GM19463 (cell line): ENCODE measurements around the gene MARK3.

Source experiments
- ATAC-seq: cut with Tn5 transposase; IDR thresholded peaks from one replicate; pipeline ENCODE4 v1.9.1; 2021; ENCODE audit warnings: mild to moderate bottlenecking, moderate library complexity; ENCODE audit not compliant: unreplicated experiment

The MARK3 gene

DNA sequence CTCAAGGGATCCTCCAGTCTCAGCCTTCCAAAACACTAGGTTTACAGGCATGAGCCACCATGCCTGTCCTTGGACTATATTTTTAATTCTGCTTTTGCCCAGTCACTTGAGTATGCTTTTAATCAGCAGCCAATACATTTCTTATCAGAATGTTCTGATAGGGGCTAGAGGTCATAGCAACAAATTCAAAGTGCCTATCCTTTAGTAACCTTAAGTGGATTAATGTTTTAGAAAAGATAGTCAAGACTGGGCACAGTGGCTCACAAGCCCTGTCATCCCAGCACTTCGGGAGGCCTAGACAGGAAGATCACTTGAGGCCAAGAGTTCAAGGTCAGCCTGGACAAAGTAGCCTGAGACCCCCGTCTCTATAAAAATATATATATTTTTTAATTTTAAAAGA lies 100.3 kb downstream of the MARK3 start:
- no peak for ATAC-seq

DNA sequence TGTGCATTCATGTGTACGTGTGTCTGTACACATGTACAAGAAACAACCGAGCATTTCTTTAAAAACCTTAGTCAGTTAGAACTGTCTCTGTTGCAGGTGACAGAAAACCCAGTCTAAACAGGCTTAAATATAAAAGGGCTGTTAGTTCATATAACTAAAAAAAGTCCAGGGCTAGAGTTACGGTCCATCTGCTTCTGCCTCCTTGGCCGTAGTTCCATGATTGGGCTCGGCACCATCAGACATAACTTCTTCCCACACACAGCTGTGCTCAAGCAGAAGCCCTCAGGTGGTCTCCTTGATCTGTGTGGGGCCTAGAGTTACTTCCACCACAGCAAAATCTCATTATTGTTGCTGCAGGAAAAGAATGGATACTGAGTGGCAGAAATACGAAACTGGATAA lies 102.9 kb downstream of the MARK3 start:
- no peak for ATAC-seq

DNA sequence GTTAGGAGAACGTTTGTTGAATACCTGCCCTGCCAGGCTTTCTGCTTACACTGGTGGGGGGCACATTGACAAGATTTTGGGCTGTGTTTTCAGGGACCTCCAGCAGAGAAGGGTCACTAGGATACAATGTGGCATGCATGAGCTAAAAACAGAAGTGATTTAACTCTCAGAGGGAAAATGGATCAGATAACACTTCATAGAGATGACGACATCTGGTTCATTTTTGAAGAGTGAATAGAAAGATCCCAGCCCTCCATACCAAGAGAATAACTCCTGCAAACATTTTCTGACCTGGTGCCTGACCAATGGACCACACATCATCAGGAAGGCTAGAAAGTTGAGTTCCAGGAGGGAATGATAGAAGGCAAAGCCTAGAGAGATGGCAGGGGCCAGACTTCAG lies 103.7 kb downstream of the MARK3 start:
- no peak for ATAC-seq

DNA sequence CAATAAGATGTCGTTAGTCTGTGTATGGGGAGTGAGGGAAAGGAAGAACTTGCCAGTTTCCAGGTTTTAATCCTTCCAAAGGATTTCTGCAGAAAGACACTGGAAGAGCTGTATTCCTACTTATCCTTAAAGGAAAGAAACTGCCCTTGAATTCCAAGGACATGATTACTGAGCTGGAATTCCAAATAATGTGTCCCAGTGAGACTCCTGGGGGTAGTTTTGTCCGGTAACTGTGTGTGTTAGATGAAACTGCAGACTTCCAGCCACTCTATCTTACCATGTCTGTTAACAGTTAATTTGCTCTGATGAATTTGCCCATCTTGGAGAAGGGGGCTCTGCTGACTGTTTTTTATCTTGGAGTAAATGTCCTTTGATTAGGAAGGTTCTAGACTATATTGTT lies 104.4 kb downstream of the MARK3 start:
- no peak for ATAC-seq

DNA sequence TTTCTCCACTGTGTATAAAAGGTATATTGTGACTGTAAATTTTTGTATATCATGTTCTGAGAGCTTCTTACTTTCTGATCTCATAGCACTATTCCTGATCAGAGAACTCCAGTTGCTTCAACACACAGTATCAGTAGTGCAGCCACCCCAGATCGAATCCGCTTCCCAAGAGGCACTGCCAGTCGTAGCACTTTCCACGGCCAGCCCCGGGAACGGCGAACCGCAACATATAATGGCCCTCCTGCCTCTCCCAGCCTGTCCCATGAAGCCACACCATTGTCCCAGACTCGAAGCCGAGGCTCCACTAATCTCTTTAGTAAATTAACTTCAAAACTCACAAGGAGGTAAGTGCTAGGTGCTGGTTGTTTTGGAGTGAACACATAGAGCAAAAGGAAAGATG lies 106.5 kb downstream of the MARK3 start:
- ATAC-seq: no peak

DNA sequence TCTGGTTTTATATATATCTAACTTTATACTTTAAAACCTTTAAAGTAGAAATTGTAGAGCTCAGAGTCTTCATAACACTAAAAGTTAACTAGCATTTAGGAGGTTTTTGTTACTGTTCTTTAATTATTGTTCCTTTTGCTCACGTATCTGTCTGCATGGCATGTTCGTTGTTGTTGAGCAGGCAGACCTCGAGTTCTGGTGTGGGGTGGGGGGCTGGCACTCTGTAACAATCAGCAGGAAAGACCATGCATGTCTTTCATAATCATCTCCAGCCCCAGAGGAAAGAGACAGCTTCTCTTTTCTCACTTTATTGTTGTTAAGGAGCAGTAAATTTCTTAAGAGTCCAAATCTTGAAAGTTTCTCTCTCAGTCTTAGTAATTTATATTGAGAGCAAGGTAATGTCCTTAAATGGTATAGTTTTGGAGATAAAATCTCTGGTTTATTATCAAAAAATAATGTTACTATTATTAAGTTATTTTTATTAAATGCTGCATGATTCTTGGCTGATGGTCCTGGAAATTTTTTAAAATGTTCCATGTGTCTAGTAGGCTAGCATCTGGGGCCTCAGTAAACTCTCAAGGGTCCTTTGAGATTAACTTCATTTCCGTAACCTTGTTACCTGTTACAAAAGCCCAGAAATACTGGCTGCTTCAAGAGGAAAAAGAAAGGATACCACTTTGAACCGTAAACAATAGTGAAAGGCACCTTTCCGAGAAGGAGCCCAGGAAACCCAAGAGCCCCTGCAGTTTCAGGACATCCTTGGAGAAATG lies 107.1 kb downstream of the MARK3 start:
- ATAC-seq: no peak

DNA sequence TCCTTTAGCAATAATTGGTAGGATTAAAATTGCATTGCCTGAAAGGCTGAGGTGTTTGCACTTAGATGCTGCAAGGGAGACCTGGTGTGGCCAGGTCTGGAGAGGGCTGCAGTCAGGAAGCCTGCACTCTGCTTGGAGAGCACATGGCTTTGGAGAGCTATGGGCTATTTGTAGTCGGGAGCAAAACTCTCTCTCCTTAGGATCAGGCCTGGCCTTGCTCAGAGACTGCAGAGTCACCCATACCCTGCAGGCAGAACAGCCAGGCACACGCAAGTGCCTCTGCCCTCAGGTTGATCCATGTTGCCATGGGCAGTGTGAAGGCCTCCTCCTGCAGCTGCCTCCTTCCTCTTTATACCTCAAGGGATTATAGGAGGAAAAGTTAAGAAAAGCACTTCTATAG lies 110.6 kb downstream of the MARK3 start:
- no peak for ATAC-seq

DNA sequence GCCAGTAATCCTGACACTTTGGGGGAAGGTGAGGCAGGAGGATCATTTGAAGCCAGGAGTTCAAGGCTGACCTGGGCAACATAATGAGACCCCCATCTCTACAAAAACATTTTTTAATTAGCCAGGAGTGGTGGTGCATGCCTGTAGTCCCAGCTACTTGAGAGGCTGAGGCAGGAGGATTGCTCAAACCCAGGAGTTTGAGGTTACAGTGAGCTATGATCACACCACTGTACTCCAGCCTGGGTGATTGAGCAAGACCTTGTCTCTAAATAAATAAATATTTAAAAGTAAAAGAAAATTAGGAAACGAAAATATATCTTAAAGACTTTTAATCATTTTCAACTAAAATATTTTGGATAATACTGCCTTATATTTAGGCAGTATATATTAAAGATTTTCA lies 111.6 kb downstream of the MARK3 start:
- ATAC-seq: no peak

DNA sequence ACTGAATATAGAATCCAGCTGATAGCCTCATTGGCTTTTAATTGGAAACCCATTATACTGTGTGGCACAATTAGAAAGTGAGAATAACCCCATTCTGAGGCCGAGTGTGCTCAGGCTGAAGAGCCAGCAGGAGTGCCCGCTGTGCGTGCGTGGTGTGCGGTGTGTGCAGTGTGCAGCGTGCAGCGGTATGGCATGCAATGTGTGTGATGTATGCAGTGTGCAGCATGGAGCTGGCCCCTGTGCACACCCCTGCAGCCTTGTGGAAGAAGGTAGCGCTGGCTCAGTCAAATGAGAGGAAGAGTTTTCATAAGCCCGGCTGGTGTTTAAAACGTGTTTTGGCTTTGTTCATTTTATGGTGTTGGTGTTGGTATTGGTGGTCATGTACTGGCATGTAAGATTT lies 114.5 kb downstream of the MARK3 start:
- no peak for ATAC-seq

DNA sequence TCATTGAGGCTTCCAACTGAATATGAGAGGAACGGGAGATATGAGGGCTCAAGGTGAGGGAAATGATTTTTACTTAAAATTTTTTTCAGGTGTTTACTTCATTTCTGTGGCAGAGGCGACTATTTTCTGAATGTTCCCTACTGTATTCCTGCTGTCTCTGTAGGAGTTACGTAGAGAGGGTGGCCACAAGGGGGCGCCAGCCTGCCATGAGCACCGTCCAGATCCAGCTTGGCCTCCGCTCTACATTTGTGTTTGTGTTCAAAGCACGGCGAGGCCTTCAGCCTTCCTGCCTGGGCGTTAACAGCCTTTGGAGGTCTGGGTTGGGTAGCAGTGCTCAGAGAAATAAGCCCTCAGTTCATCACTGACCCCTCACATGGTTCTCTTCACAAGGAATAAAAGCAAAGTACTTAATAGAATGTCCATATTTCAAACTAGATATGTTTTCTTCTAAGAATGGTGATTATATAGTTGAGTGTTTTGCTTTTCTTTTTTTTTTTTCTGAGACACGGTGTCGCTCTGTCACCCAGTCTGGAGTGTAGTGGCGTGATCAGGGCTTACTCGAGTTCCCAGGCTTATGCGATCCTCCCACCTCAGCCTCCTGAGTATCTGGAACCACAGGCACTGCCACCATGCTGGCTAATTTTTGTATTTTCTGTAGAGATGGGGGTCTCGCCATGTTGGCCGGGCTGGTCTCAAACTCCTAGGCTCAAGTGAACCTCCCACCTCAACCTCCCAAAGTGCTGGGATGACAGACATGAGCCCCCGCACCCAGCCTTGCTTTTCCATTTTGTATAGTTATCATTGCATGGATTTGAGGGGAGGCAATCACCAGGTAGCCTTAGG lies 115.2 kb downstream of the MARK3 start:
- ATAC-seq: no peak

DNA sequence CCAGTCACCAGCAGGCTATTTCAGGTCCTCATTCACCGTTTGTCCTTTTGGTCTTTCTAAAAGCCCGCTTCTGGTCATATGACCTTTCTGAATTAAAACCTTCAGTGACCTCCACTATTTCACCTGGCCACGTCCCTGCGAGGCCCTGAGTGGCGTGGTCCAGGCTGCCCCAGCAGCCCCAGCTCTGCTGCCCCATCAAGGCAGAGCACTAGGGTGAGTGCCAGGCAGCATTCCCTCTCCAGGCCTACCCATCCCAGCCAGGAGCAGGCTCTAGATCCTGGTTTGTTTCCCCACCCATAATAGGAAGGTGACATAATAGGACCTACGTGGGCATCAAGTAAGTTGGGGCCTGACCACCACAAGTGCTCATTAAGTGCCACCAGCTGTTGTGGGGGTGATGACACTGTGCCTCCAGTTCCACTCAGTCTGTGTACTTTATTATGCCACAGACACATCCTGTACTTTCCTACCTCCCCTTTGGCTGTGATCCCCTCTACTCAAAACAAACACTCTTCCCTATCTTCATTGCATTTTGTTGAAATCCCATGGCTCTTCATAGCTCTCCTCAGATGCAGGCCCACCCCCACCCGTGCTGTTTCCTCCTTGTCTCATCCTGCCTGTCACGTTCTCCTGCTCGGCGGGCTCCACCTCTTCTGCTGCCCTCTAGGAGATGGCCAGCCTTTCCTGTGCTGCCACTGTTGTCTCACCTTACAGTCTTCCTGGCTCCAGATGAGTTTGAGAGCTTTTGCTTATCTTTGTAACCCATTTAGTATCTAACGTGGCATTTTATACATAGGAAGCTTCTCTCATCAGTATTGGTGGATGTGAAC lies 116.0 kb downstream of the MARK3 start:
- ATAC-seq: no peak

DNA sequence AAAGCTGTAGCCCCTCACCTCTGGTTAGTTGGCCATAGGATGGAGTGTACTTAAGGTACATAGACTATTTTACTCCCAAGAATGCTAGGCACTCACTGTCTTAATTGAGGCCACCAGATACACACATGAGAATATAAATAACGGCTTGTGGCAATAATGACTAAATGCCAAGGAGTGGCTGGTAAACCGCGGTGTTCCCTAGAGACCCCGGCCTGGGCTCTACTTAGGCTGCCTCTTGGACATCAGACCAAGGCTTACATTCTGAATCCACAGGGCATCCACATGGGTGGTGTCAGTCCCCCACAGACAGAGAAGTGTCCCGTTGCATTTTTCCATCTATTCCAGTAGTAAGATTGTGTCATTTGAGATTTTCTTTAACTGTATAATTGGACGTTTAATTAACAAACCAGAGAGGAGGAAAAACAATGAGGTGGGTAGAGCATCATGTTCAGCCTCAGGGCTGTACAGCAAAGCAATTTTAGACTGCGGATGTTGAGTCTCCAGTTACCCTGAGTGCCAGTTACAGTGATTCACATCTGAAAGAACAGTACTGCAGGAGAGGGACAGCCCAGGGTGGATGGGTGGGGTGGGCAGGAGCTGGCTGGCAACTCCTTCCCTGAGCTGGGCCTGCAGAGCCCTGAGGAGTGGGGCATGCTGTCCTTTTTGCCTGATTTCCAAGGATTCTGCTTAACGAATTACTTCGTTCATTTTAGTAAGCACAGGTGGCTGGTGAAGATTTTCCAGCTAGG lies 116.9 kb downstream of the MARK3 start:
- ATAC-seq: no peak

DNA sequence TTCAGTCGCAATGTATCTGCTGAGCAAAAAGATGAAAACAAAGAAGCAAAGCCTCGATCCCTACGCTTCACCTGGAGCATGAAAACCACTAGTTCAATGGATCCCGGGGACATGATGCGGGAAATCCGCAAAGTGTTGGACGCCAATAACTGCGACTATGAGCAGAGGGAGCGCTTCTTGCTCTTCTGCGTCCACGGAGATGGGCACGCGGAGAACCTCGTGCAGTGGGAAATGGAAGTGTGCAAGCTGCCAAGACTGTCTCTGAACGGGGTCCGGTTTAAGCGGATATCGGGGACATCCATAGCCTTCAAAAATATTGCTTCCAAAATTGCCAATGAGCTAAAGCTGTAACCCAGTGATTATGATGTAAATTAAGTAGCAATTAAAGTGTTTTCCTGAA lies 117.7 kb downstream of the MARK3 start:
- ATAC-seq: no peak

DNA sequence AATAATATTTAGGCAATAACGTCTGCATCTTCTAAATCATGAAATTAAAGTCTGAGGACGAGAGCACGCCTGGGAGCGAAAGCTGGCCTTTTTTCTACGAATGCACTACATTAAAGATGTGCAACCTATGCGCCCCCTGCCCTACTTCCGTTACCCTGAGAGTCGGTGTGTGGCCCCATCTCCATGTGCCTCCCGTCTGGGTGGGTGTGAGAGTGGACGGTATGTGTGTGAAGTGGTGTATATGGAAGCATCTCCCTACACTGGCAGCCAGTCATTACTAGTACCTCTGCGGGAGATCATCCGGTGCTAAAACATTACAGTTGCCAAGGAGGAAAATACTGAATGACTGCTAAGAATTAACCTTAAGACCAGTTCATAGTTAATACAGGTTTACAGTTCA lies 118.1 kb downstream of the MARK3 start:
- ATAC-seq: no peak

DNA sequence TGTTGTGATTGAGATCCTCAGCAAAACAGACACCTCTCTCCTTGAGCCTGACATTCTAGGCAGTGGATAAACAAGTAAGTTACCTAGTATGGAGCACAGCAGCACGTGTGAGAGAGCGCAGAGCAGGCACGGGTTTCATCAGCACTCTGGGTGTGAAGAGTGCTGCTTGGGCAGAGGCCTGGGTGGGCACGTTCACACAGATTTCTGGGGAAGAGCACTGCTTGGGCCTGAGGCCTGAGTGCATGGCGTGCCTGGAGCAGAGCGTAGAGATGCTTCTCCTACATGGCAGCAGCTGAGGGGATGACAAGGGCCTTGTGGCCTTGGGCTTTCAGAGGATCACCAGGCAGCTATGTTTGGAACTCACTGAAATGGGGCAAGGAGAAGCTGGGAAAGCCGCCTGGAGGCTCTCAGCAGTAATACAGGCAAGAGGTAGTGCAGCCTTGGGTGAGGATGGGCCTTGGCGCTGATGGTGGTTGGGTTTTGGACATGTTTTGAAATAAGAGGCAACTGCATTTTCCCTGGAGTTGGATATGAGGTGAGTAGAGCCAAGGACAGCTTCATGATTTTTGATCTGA lies 119.9 kb downstream of the MARK3 start:
- no peak for ATAC-seq

DNA sequence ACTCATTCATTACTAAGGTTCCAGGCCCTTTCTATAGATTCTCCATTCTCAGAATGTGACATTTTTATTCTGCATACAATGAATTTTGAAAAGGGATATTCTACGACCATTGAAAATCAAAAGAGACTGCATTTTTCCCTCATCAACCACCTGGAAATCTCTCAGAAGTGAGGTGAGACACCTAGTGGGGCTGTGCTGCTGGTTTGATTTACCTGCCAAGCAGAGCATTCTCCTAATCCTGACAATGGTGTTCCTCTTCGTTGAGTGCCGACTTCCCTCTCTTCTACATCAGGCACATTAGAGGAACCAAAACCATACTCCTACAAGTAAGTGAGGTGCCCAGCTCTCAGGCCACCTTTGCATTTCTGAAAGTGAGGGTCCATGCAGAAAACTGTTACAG lies 122.5 kb downstream of the MARK3 start:
- ATAC-seq: no peak

DNA sequence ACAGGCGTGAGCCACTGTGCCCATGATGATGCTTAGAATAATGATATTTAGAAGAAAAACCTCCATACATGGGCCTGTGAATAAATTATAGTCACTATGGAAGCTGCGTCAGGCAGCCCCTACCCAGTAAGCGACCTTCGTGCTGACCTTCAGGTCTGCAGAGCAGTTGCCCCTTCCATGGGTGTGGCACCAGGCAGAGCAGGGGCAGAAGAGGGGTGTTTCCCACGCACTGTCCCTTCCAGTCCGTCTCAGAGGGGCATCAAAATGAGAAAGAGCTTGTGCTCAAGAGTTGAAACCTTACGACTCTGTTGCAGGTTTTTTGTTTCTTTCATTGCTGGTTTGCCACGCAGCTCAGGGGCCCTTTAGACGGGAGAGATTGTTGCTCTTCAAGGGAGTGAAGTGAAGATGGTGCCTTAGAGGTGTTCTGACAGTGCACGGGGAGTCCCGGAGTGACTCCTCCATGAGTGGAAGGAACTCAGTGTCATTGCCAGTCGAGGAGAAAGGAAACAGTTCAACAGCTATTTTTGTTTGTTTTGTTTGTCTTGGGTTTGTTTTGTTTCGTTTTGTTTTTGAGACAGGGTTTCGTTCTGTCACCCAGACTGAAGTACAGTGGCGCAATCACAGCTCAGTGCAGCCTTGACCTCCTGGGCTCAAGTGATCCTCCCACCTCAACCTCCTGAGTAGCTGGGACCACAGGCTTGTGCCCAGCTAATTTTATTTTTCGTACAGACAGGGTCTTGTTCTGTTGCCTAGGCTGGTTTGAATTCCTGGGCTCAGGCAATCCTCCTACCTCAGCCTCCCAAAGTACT lies 123.5 kb downstream of the MARK3 start:
- ATAC-seq: no peak

DNA sequence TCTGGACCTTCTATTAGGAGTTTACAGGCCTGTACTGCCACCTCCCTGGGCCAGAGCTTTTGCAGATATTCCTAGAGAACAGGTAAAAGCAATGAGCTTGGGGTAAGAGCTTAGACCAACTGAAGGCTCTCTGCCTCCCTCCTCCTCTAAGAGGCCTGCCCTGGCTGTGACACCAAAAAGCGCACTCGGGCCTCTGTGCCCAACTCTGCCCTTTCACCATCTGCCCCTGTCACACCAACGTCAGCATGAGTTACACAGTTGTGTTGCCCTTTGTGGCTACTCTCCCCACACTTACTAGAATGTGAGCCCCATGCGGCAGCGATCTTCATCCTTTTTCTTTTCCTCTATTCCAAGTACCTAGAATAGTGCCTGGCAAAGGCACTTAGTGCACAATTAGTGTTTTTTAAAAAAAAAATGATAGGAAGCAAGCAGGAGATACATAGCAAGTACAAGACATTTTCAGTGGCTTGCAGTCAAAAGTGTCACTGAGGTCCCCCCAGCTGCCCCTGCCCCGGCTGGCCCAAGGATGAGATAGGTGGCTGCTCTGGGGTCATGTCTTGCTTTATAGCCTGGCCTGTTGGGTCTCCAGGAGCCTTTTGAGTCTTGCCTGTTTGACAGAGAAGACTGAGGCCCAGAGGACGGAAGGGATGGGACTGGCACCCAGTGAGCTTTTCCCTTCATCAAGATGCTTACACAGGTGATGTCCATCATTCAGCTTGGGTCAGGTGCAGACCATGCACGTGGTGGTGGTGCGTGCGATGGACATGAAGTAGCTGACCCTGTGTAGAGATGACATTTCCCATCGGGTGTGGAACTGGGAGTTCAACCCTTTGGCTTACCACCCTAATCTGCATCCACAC lies 124.9 kb downstream of the MARK3 start:
- ATAC-seq: no peak
